ENCODE measurements around the gene TUBGCP6. TPM values are rescaled to one million over a fixed set of nuclear protein-coding genes. Genes with fewer than 3 reads are reported as not detected.

TUBGCP6 gene
- polyA plus RNA-seq, 1 donor from 2014 or later: 74.5 TPM

GRCh38 chr22:50219800-50220602 is 24.8 kb downstream of the TUBGCP6 start:
- Histone ChIP-seq H3K36me3 (ENCODE audit: insufficient read depth, low read length) (no peaks in the 10 kb centered on the region), H4K20me1 (ENCODE audit: insufficient read depth) (no peaks in the 10 kb centered on the region), H3K27ac (ENCODE audit: low read length) (no peak overlapping the region), H3K4me2 (ENCODE audit: low read length) (no peak overlapping the region), H3K79me2 (replicated peaks; ENCODE audit: insufficient read depth, low read length) (no peaks in the 10 kb centered on the region), H3K9ac (ENCODE audit: low read length) (no peak overlapping the region), H3K9me3 (ENCODE audit: low read length) (no peaks in the 10 kb centered on the region), H3K27me3 (ENCODE audit: insufficient read depth, low read depth, low read length) (no peaks in the 10 kb centered on the region), H3K4me3 (ENCODE audit: low read length) (no peak overlapping the region), H3K9me2 (ENCODE audit: insufficient read depth, low read length) (no peaks in the 10 kb centered on the region), H3F3A (ENCODE audit: insufficient read depth, low read length, poor library complexity, severe bottlenecking) (no peaks in the 10 kb centered on the region), H2AFZ (ENCODE audit: low read depth, low read length) (no peak overlapping the region)
- no peak for TF ChIP-seq RAD21 (conservative IDR thresholded peaks at IDR 0.05)
- TF ChIP-seq TAF1 (IDR thresholded peaks at IDR 0.05; ENCODE audit: low read depth): no peak

GRCh38 chr22:50218996-50219727 is 25.7 kb downstream of the TUBGCP6 start:
- H3F3A ChIP-seq (ENCODE audit: insufficient read depth, low read length, poor library complexity, severe bottlenecking): no peaks in the 10 kb centered on the region
- no peak overlapping the region for H3K4me3 ChIP-seq (ENCODE audit: low read length)
- no peaks in the 10 kb centered on the region for H3K9me2 ChIP-seq (ENCODE audit: insufficient read depth, low read length)
- no peaks in the 10 kb centered on the region for H3K27me3 ChIP-seq (ENCODE audit: insufficient read depth, low read depth, low read length)
- no peaks in the 10 kb centered on the region for H3K36me3 ChIP-seq (ENCODE audit: insufficient read depth, low read length)
- H4K20me1 ChIP-seq (ENCODE audit: insufficient read depth): no peaks in the 10 kb centered on the region
- H3K9ac ChIP-seq (ENCODE audit: low read length): no peak overlapping the region
- no peak overlapping the region for H3K4me2 ChIP-seq (ENCODE audit: low read length)
- H3K79me2 ChIP-seq (replicated peaks; ENCODE audit: insufficient read depth, low read length): no peaks in the 10 kb centered on the region
- TF ChIP-seq EZH2 (IDR thresholded peaks at IDR 0.05; ENCODE audit: borderline replicate concordance, insufficient read depth, low read length, poor library complexity, severe bottlenecking) (no peak), CTCF (IDR thresholded peaks at IDR 0.05; ENCODE audit: poor library complexity, severe bottlenecking) (no peak), RAD21 (conservative IDR thresholded peaks at IDR 0.05) (no peak), TAF1 (IDR thresholded peaks at IDR 0.05; ENCODE audit: low read depth) (no peak), EP300 (conservative IDR thresholded peaks at IDR 0.05; ENCODE audit: poor library complexity, severe bottlenecking) (no peak), REST (IDR thresholded peaks at IDR 0.05; ENCODE audit: borderline replicate concordance) (no peak), POLR2AphosphoS5 (IDR thresholded peaks at IDR 0.05) (no peak), SMC3 (conservative IDR thresholded peaks at IDR 0.05; ENCODE audit: poor library complexity) (no peak), MXI1 (conservative IDR thresholded peaks at IDR 0.05; ENCODE audit: poor library complexity, severe bottlenecking) (no peak)
- no peaks in the 10 kb centered on the region for H3K9me3 ChIP-seq (ENCODE audit: low read length)
- no peak overlapping the region for H2AFZ ChIP-seq (ENCODE audit: low read depth, low read length)
- no peak overlapping the region for H3K27ac ChIP-seq (ENCODE audit: low read length)

All from neural cell (in vitro differentiated cells).